Suprapubic skin (tissue), 4 donors: ENCODE results near the gene ENPP7. TPM values are rescaled to one million over a fixed set of nuclear protein-coding genes. Genes with fewer than 3 reads are reported as not detected.

ENCODE experiments used
- DNase-seq, 2 donors: peaks; one replicate each; pipeline ENCODE4 v3.0.0-alpha.2; 2019; ENCODE audit warnings: low spot score in 2 of 2
- H3K27ac ChIP-seq: fragments of 200-600 bp; sonication (generic); one replicate; pipeline ENCODE4 v1.5.1; 2019
- H3K27me3 ChIP-seq: fragments of 200-600 bp; sonication (generic); one replicate; pipeline ENCODE4 v1.5.1; 2019
- H3K36me3 ChIP-seq: fragments of 200-600 bp; sonication (generic); one replicate; pipeline ENCODE4 v1.5.1; 2019
- H3K4me1 ChIP-seq: fragments of 200-600 bp; sonication (generic); one replicate; pipeline ENCODE4 v1.5.1; 2019
- H3K4me3 ChIP-seq: fragments of 200-600 bp; sonication (generic); one replicate; pipeline ENCODE4 v1.5.1; 2019; ENCODE audit warnings: mild to moderate bottlenecking
- H3K9me3 ChIP-seq: fragments of 200-600 bp; sonication (generic); one replicate; pipeline ENCODE4 v1.5.1; 2019
- CTCF ChIP-seq, 2 donors: fragments of 200-600 bp in 1 of 2; fragments of 450-650 bp in 1 of 2; sonication (generic) in 1 of 2; IDR thresholded peaks; one replicate each; pipeline ENCODE4 v1.5.1; 2016 to 2019; ENCODE audit warnings: antibody characterized with exemption in 2 of 2, mild to moderate bottlenecking in 1 of 2, moderate library complexity in 1 of 2
- EP300 ChIP-seq: sonication (generic); formaldehyde crosslinking; IDR thresholded peaks from one replicate; pipeline ENCODE4 v1.6.1; 2017; ENCODE audit warnings: antibody characterized with exemption
- POLR2A ChIP-seq, 2 donors: fragments of 450-650 bp; IDR thresholded peaks; one replicate each; pipeline ENCODE4 v1.6.1; 2017; ENCODE audit warnings: antibody characterized with exemption in 2 of 2, mild to moderate bottlenecking in 2 of 2, moderate library complexity in 2 of 2
- POLR2AphosphoS5 ChIP-seq, 3 donors: sonication (generic); formaldehyde crosslinking; IDR thresholded peaks; one replicate each; pipeline ENCODE4 v1.6.1; 2017; ENCODE audit warnings: antibody characterized with exemption in 3 of 3
- whole genome bisulfite sequencing: methylation state at CpG from one replicate; pipeline ENCODE4 v1.1.5; 2018; 5-methylcytosine and 5-hydroxymethylcytosine counted together
- total RNA-seq, 4 donors: library from RNA; depleted of rRNA; stranded (reverse); fragments of >200 nt; gene quantifications; one replicate each; pipeline ENCODE4 v1.1.0, GENCODE V29; 2016

ENPP7 gene
- total RNA-seq, 4 donors from 2014 or later: not detected

GRCh38 chr17:79776376-79777119, 45.8 kb downstream of the ENPP7 start:
- no peaks in the 10 kb centered on the region for H3K36me3 ChIP-seq
- H3K27ac ChIP-seq: no peak overlapping the region
- no peak for DNase-seq
- peaks cover 25% of the 10 kb centered on the region for H3K4me1 ChIP-seq
- H3K9me3 ChIP-seq: no peaks in the 10 kb centered on the region
- TF ChIP-seq POLR2AphosphoS5 (IDR thresholded peaks at IDR 0.05) (no peak), EP300 (no peak), POLR2A (IDR thresholded peaks at IDR 0.05) (no peak), CTCF (IDR thresholded peaks at IDR 0.05) (no peak)
- 63% methylated on average over 11 of the region's 11 CpGs for WGBS
- H3K27me3 ChIP-seq: peaks cover 60% of the 10 kb centered on the region
- H3K4me3 ChIP-seq: no peak overlapping the region

GRCh38 chr17:79777120-79777893, 46.6 kb downstream of the ENPP7 start:
- Histone ChIP-seq H3K4me1 (peaks cover 25% of the 10 kb centered on the region), H3K4me3 (peak overlapping the region; percentile 69), H3K27ac (no peak overlapping the region), H3K27me3 (peaks cover 58% of the 10 kb centered on the region), H3K9me3 (no peaks in the 10 kb centered on the region), H3K36me3 (no peaks in the 10 kb centered on the region)
- peak in 1 of 2 donors; percentile 79 for DNase-seq
- WGBS: 9% methylated on average over 46 of the region's 51 CpGs
- TF ChIP-seq CTCF (IDR thresholded peaks at IDR 0.05): peak in 1 of 2 donors; percentile 16
- no peak for TF ChIP-seq POLR2A (IDR thresholded peaks at IDR 0.05)
- TF ChIP-seq POLR2AphosphoS5 (IDR thresholded peaks at IDR 0.05): no peak
- no peak for TF ChIP-seq EP300

GRCh38 chr17:79777894-79778503, 47.3 kb downstream of the ENPP7 start, which contains the start of gene CBX2:
TSS of gene CBX2 (plus strand) at chr17:79778148. CDS start at chr17:79778236, 88 bp downstream.
- peak in 1 of 2 donors; percentile 76 for DNase-seq

GRCh38 chr17:79778504-79779083, 47.9 kb downstream of the ENPP7 start:
- 1% methylated on average over 20 of the region's 49 CpGs for WGBS
- no peak for TF ChIP-seq CTCF (IDR thresholded peaks at IDR 0.05)
- TF ChIP-seq EP300: no peak
- no peak for TF ChIP-seq POLR2A (IDR thresholded peaks at IDR 0.05)
- TF ChIP-seq POLR2AphosphoS5 (IDR thresholded peaks at IDR 0.05): no peak
- DNase-seq: no peak
- H3K36me3 ChIP-seq: no peaks in the 10 kb centered on the region
- no peaks in the 10 kb centered on the region for H3K9me3 ChIP-seq
- H3K27me3 ChIP-seq: peaks cover 47% of the 10 kb centered on the region
- H3K4me3 ChIP-seq: peak overlapping the region; percentile 69
- H3K27ac ChIP-seq: no peak overlapping the region
- H3K4me1 ChIP-seq: peaks cover 25% of the 10 kb centered on the region

More at GRCh38 chr17:79777894-79778503, 47.3 kb downstream of the ENPP7 start, which contains the start of gene CBX2:
- Histone ChIP-seq H3K27me3 (peaks cover 53% of the 10 kb centered on the region), H3K4me3 (peak within 1 kb of the TSS; percentile 69), H3K36me3 (no peaks in the 10 kb centered on the region), H3K4me1 (peaks cover 25% of the 10 kb centered on the region), H3K9me3 (no peaks in the 10 kb centered on the region), H3K27ac (no peak within 1 kb of the TSS)
- no peak for TF ChIP-seq POLR2AphosphoS5 (IDR thresholded peaks at IDR 0.05)
- TF ChIP-seq EP300: no peak
- TF ChIP-seq POLR2A (IDR thresholded peaks at IDR 0.05): no peak
- TF ChIP-seq CTCF (IDR thresholded peaks at IDR 0.05): no peak
- no CpG with 5 or more reads among the region's 96 CpGs for WGBS
